ENCODE measurements around the gene ANKRD44.
"Not testable (repeated sequence)": the region's sequence is repeated elsewhere in the genome, so short reads cannot be mapped to it uniquely, and the experiment has no call there.

The ANKRD44 gene

GRCh38 chr2:197013098-197013497 is 297.5 kb downstream of the ANKRD44 start:
- CTCF ChIA-PET: interaction anchor here (1.6 kb wide), 1 partner anchor 346 kb away, joined by 3 read pairs; no protein-coding TSS in a partner anchor
- Mint-ChIP-seq H3K9me3 (no peaks in the 10 kb centered on the region), H3K4me3 (no peak overlapping the region), H3K4me1 (no peaks in the 10 kb centered on the region), H3K27me3 (no peaks in the 10 kb centered on the region), H3K27ac (peak overlapping the region; percentile 53), H3K36me3 (peaks cover 62% of the 10 kb centered on the region)
- DNase-seq: no peak

GRCh38 chr2:197011801-197012641 is 298.6 kb downstream of the ANKRD44 start:
- CTCF ChIA-PET: interaction anchor here (0.6 to 1.7 kb wide), 9 partner anchors 9 to 436 kb away, joined by 3 to 5 read pairs (median 4); no protein-coding TSS in a partner anchor
- Mint-ChIP-seq H3K4me3 (no peak overlapping the region), H3K9me3 (no peaks in the 10 kb centered on the region), H3K27me3 (no peaks in the 10 kb centered on the region), H3K36me3 (peaks cover 65% of the 10 kb centered on the region), H3K27ac (peak overlapping the region; percentile 21), H3K4me1 (no peaks in the 10 kb centered on the region)
- peak; percentile 33 for DNase-seq

- Mint-ChIP-seq H3K4me3 (no peak overlapping the region), H3K9me3 (no peaks in the 10 kb centered on the region), H3K36me3 (peaks cover 72% of the 10 kb centered on the region), H3K27me3 (no peaks in the 10 kb centered on the region), H3K4me1 (no peaks in the 10 kb centered on the region), H3K27ac (peak overlapping the region; percentile 25)
- CTCF ChIA-PET: interaction anchor here (0.6 to 1.7 kb wide), 5 partner anchors 8 to 361 kb away, joined by 3 to 5 read pairs (median 5); no protein-coding TSS in a partner anchor
- DNase-seq: no peak
Measured at GRCh38 chr2:197011021-197011417, 299.6 kb downstream of the ANKRD44 start.

GRCh38 chr2:197010200-197011020 is 300.2 kb downstream of the ANKRD44 start:
- Mint-ChIP-seq H3K4me1 (no peaks in the 10 kb centered on the region), H3K27me3 (no peaks in the 10 kb centered on the region), H3K4me3 (no peak overlapping the region), H3K27ac (no peak overlapping the region), H3K36me3 (peaks cover 71% of the 10 kb centered on the region), H3K9me3 (no peaks in the 10 kb centered on the region)
- DNase-seq: no peak
- CTCF ChIA-PET: interaction anchor here (0.6 to 1.7 kb wide), 4 partner anchors 8 to 362 kb away, joined by 3 to 5 read pairs (median 5); no protein-coding TSS in a partner anchor

GRCh38 chr2:197008741-197009341 is 301.7 kb downstream of the ANKRD44 start:
- peak overlapping the region; percentile 58 for H3K27ac Mint-ChIP-seq
- H3K4me3 Mint-ChIP-seq, H3K27me3 Mint-ChIP-seq, CTCF ChIA-PET, DNase-seq, H3K9me3 Mint-ChIP-seq, H3K4me1 Mint-ChIP-seq: not testable (repeated sequence)
- peaks cover 69% of the 10 kb centered on the region for H3K36me3 Mint-ChIP-seq

- no peaks in the 10 kb centered on the region for H3K9me3 Mint-ChIP-seq
- no peaks in the 10 kb centered on the region for H3K27me3 Mint-ChIP-seq
- H3K4me1 Mint-ChIP-seq: no peaks in the 10 kb centered on the region
- H3K27ac Mint-ChIP-seq: no peak overlapping the region
- H3K36me3 Mint-ChIP-seq: peaks cover 66% of the 10 kb centered on the region
- CTCF ChIA-PET: no interaction called here
- no peak for DNase-seq
- H3K4me3 Mint-ChIP-seq: no peak overlapping the region
Measured at GRCh38 chr2:197007716-197008628, 302.6 kb downstream of the ANKRD44 start.

- no peak for DNase-seq
- CTCF ChIA-PET: interaction anchor here (1.6 kb wide), 1 partner anchor 10 kb away, joined by 5 read pairs; no protein-coding TSS in a partner anchor
- Mint-ChIP-seq H3K4me3 (no peak overlapping the region), H3K9me3 (no peaks in the 10 kb centered on the region), H3K27ac (no peak overlapping the region), H3K36me3 (peaks cover 62% of the 10 kb centered on the region), H3K4me1 (peaks cover 3% of the 10 kb centered on the region), H3K27me3 (no peaks in the 10 kb centered on the region)
Measured at GRCh38 chr2:197001921-197002320, 308.7 kb downstream of the ANKRD44 start.

GRCh38 chr2:196995757-196996314 is 314.7 kb downstream of the ANKRD44 start:
- no peaks in the 10 kb centered on the region for H3K27me3 Mint-ChIP-seq
- H3K4me3 Mint-ChIP-seq: no peak overlapping the region
- H3K36me3 Mint-ChIP-seq: peaks cover 71% of the 10 kb centered on the region
- no peak overlapping the region for H3K27ac Mint-ChIP-seq
- CTCF ChIA-PET: no interaction called here
- no peaks in the 10 kb centered on the region for H3K9me3 Mint-ChIP-seq
- H3K4me1 Mint-ChIP-seq: peaks cover 14% of the 10 kb centered on the region
- no peak for DNase-seq

GRCh38 chr2:196994764-196995163 is 315.8 kb downstream of the ANKRD44 start:
- Mint-ChIP-seq H3K27me3 (no peaks in the 10 kb centered on the region), H3K36me3 (peaks cover 74% of the 10 kb centered on the region), H3K4me3 (no peak overlapping the region), H3K4me1 (peaks cover 24% of the 10 kb centered on the region), H3K9me3 (no peaks in the 10 kb centered on the region), H3K27ac (peak overlapping the region; percentile 19)
- CTCF ChIA-PET: no interaction called here
- DNase-seq: no peak

GRCh38 chr2:196993617-196994016 is 317.0 kb downstream of the ANKRD44 start:
- Mint-ChIP-seq H3K36me3 (peaks cover 71% of the 10 kb centered on the region), H3K4me1 (peaks cover 32% of the 10 kb centered on the region), H3K4me3 (no peak overlapping the region), H3K27me3 (no peaks in the 10 kb centered on the region), H3K9me3 (no peaks in the 10 kb centered on the region), H3K27ac (no peak overlapping the region)
- DNase-seq: no peak
- CTCF ChIA-PET: no interaction called here

GRCh38 chr2:196992466-196992865 is 318.1 kb downstream of the ANKRD44 start:
- peaks cover 40% of the 10 kb centered on the region for H3K4me1 Mint-ChIP-seq
- H3K27me3 Mint-ChIP-seq: no peaks in the 10 kb centered on the region
- no peaks in the 10 kb centered on the region for H3K9me3 Mint-ChIP-seq

GRCh38 chr2:196990788-196991461 is 319.7 kb downstream of the ANKRD44 start:
- CTCF ChIA-PET: no interaction called here
- H3K4me1 Mint-ChIP-seq: peaks cover 45% of the 10 kb centered on the region

More at GRCh38 chr2:196992466-196992865, 318.1 kb downstream of the ANKRD44 start:
- H3K27ac Mint-ChIP-seq: peak overlapping the region; percentile 37
- no peak for DNase-seq
- H3K36me3 Mint-ChIP-seq: peaks cover 71% of the 10 kb centered on the region
- H3K4me3 Mint-ChIP-seq: no peak overlapping the region
- CTCF ChIA-PET: interaction anchor here (0.6 kb wide), 1 partner anchor 122 kb away, joined by 3 read pairs; no protein-coding TSS in a partner anchor

More at GRCh38 chr2:196990788-196991461, 319.7 kb downstream of the ANKRD44 start:
- H3K27me3 Mint-ChIP-seq: no peaks in the 10 kb centered on the region
- no peak for DNase-seq
- H3K27ac Mint-ChIP-seq: peak overlapping the region; percentile 50
- peaks cover 78% of the 10 kb centered on the region for H3K36me3 Mint-ChIP-seq
- H3K4me3 Mint-ChIP-seq: no peak overlapping the region
- no peaks in the 10 kb centered on the region for H3K9me3 Mint-ChIP-seq

Data from activated naive CD4-positive, alpha-beta T cell treated with anti-CD3 and anti-CD28 coated beads, Interleukin-2, amount 10 ng/mL, durations not matched to agents 7 days and 5 days (primary cell).